C4-2B (cell line): ENCODE data around the gene ITPRID2.

Source experiments
- ZFX ChIP-seq: fragments of 450-650 bp; IDR thresholded peaks from 2 replicates; pipeline ENCODE4 v1.6.1; 2017
- TF ChIP-seq, protein P1 (sequence below): fragments of 450-650 bp; conservative IDR thresholded peaks from 2 replicates; pipeline ENCODE4 v1.5.1; 2017; ENCODE audit warnings: mild to moderate bottlenecking

DNA sequence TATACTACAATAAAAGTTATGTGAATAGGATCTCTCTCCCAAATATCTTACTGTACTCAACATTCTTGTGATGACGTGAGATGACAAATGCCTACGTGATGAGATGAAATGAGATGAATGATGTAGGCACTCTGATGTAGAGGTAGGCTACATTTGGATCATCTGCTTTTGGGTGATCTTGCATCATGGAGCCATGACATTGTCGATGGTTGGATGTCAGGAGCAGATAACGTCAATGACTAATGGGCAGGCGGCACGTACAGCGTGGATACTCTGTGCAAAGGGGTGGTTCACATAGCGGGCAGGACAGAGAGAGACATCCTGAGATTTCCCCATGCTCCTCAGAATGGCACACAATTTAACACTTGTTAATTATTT is 53.4 kb downstream of the ITPRID2 start:
- TF ChIP-seq, protein P1, sequence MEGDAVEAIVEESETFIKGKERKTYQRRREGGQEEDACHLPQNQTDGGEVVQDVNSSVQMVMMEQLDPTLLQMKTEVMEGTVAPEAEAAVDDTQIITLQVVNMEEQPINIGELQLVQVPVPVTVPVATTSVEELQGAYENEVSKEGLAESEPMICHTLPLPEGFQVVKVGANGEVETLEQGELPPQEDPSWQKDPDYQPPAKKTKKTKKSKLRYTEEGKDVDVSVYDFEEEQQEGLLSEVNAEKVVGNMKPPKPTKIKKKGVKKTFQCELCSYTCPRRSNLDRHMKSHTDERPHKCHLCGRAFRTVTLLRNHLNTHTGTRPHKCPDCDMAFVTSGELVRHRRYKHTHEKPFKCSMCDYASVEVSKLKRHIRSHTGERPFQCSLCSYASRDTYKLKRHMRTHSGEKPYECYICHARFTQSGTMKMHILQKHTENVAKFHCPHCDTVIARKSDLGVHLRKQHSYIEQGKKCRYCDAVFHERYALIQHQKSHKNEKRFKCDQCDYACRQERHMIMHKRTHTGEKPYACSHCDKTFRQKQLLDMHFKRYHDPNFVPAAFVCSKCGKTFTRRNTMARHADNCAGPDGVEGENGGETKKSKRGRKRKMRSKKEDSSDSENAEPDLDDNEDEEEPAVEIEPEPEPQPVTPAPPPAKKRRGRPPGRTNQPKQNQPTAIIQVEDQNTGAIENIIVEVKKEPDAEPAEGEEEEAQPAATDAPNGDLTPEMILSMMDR = no peak
- TF ChIP-seq ZFX = no peak
